HG03108 (cell line): ENCODE measurements around the gene ACKR1.
A peak's percentile ranks its signal among the peaks of the same experiment; 100 is the strongest.

Experiments used
- ATAC-seq: cut with Tn5 transposase; IDR thresholded peaks from one replicate; pipeline ENCODE4 v1.9.1; 2021; ENCODE audit warnings: moderate library complexity; ENCODE audit not compliant: unreplicated experiment

ACKR1 gene

GRCh38 chr1:159204161-159205141 lies at the start of gene ACKR1:
ACKR1 (plus strand) TSS chr1:159204875; CDS start chr1:159204960, 85 bp downstream.
- no peak for ATAC-seq

GRCh38 chr1:159161001-159161718 lies 43.5 kb upstream of the ACKR1 start:
- ATAC-seq: peak; percentile 88

- ATAC-seq: no peak
Measured at GRCh38 chr1:159161719-159162026, 43.0 kb upstream of the ACKR1 start.

- ATAC-seq: no peak
Measured at GRCh38 chr1:159162516-159163265, 42.0 kb upstream of the ACKR1 start.

GRCh38 chr1:159163614-159164228 lies 41.0 kb upstream of the ACKR1 start:
- ATAC-seq: no peak

- no peak for ATAC-seq
Measured at GRCh38 chr1:159168043-159168442, 36.6 kb upstream of the ACKR1 start.

- ATAC-seq: no peak
Measured at GRCh38 chr1:159170639-159171038, 34.0 kb upstream of the ACKR1 start.

- ATAC-seq: no peak
Measured at GRCh38 chr1:159171254-159171687, 33.4 kb upstream of the ACKR1 start, which contains the start of gene CADM3. CADM3 (plus strand) TSS chr1:159171615; CDS start chr1:159171766, 151 bp downstream.

GRCh38 chr1:159171688-159172501 lies 32.8 kb upstream of the ACKR1 start:
- ATAC-seq: no peak

GRCh38 chr1:159172614-159173291 lies 31.9 kb upstream of the ACKR1 start:
- no peak for ATAC-seq

- no peak for ATAC-seq
Measured at GRCh38 chr1:159173320-159173719, 31.4 kb upstream of the ACKR1 start.

- no peak for ATAC-seq
Measured at GRCh38 chr1:159175571-159175970, 29.1 kb upstream of the ACKR1 start.

- ATAC-seq: no peak
Measured at GRCh38 chr1:159177272-159177907, 27.3 kb upstream of the ACKR1 start.

GRCh38 chr1:159179906-159180305 lies 24.8 kb upstream of the ACKR1 start:
- ATAC-seq: no peak

GRCh38 chr1:159180516-159180915 lies 24.2 kb upstream of the ACKR1 start:
- no peak for ATAC-seq

GRCh38 chr1:159181328-159182024 lies 23.2 kb upstream of the ACKR1 start:
- no peak for ATAC-seq

- ATAC-seq: no peak
Measured at GRCh38 chr1:159184201-159184600, 20.5 kb upstream of the ACKR1 start.

GRCh38 chr1:159185121-159185520 lies 19.6 kb upstream of the ACKR1 start:
- no peak for ATAC-seq
